Esophagus muscularis mucosa (tissue), 4 donors: ENCODE results near the gene LRP3. TPM values are rescaled to one million over a fixed set of nuclear protein-coding genes. Genes with fewer than 3 reads are reported as not detected.

Experiments
- DNase-seq: peaks from one replicate; pipeline ENCODE4 v3.0.0-alpha.2; 2017; ENCODE audit errors: extremely low spot score
- H3K27ac ChIP-seq, 4 donors: fragments of 200-600 bp; sonication (generic); replicated peaks in 1 of 4; 1 replicate in 3 of 4; 2 replicates in 1 of 4; pipeline ENCODE4 v1.5.1; 2016 to 2019; ENCODE audit warnings: mild to moderate bottlenecking in 1 of 4
- H3K27me3 ChIP-seq, 4 donors: fragments of 200-600 bp; sonication (generic); one replicate each; pipeline versions ENCODE4 v1.5.1 to v1.6.0; 2016 to 2019
- H3K36me3 ChIP-seq, 4 donors: fragments of 200-600 bp; sonication (generic); one replicate each; pipeline ENCODE4 v1.5.1; 2016 to 2019
- H3K4me1 ChIP-seq, 4 donors: fragments of 200-600 bp; sonication (generic); one replicate each; pipeline ENCODE4 v1.5.1; 2016 to 2019
- H3K4me3 ChIP-seq, 4 donors: fragments of 200-600 bp; sonication (generic); 1 replicate in 2 of 4; 2 replicates in 2 of 4; pipeline ENCODE4 v1.5.1; 2016 to 2019; ENCODE audit warnings: mild to moderate bottlenecking in 4 of 4, moderate library complexity in 1 of 4
- H3K9me3 ChIP-seq, 4 donors: fragments of 200-600 bp; sonication (generic); 1 replicate in 3 of 4; 2 replicates in 1 of 4; pipeline ENCODE4 v1.5.1; 2016 to 2019
- CTCF ChIP-seq, 3 experiments: fragments of 200-600 bp in 2 of 3; fragments of 450-650 bp in 1 of 3; sonication (generic) in 2 of 3; IDR thresholded peaks; one replicate each; pipeline ENCODE4 v1.5.1; 2017 to 2019; ENCODE audit warnings: antibody characterized with exemption in 3 of 3, mild to moderate bottlenecking in 2 of 3, moderate library complexity in 1 of 3
- EP300 ChIP-seq: sonication (generic); formaldehyde crosslinking; IDR thresholded peaks from one replicate; pipeline ENCODE4 v1.6.1; 2017; ENCODE audit warnings: antibody characterized with exemption
- POLR2A ChIP-seq: fragments of 450-650 bp; IDR thresholded peaks from one replicate; pipeline ENCODE4 v1.6.1; 2017; ENCODE audit warnings: antibody characterized with exemption, moderate library complexity, mild to moderate bottlenecking, low read depth
- POLR2AphosphoS5 ChIP-seq, 2 donors: sonication (generic); formaldehyde crosslinking; IDR thresholded peaks; one replicate each; pipeline ENCODE4 v1.6.1; 2017; ENCODE audit warnings: antibody characterized with exemption in 2 of 2
- WGBS: methylation state at CpG from one replicate; pipeline ENCODE4 v1.1.5; 2018; 5-methylcytosine and 5-hydroxymethylcytosine counted together
- intact Hi-C: fragments of 100-400 bp; cut with DNase I; formaldehyde crosslinking; loops from one replicate; pipeline ENCODE4 v1.15.1; 2023
- total RNA-seq, 4 donors: library from RNA; depleted of rRNA; stranded (reverse); fragments of >200 nt; gene quantifications; one replicate each; pipeline versions ENCODE4 v1.1.0 to v1.2.1, GENCODE V29; 2016

LRP3 gene
- total RNA-seq, 4 donors from 2014 or later, result 34.5 to 76.7 (median 62.6) TPM

GRCh38 chr19:33241530-33242101, 47.5 kb downstream of the LRP3 start:
- Histone ChIP-seq H3K4me1 (peaks cover 0 to 11% (median 8%) of the 10 kb centered on the region in 4 donors), H3K27me3 (peaks cover 0 to 33% (median 0%) of the 10 kb centered on the region in 4 donors), H3K4me3 (no peak overlapping the region), H3K36me3 (no peaks in the 10 kb centered on the region), H3K9me3 (peaks cover 0 to 13% (median 9%) of the 10 kb centered on the region in 4 donors), H3K27ac (no peak overlapping the region)
- DNase-seq, result no peak
- TF ChIP-seq CTCF (IDR thresholded peaks at IDR 0.05) (peak; percentile 54 to 73 (median 70)), POLR2A (no peak), EP300 (no peak)
- intact Hi-C loops, result loop anchor here (2.0 kb wide), 1 partner anchor 165 kb away; no protein-coding TSS in a partner anchor
- WGBS, result 26% methylated on average over 9 of the region's 22 CpGs

GRCh38 chr19:33242131-33242530, 48.0 kb downstream of the LRP3 start:
- 73% methylated on average over 3 of the region's 10 CpGs for WGBS
- Histone ChIP-seq H3K9me3 (peaks cover 0 to 13% (median 9%) of the 10 kb centered on the region in 4 donors), H3K27ac (no peak overlapping the region), H3K4me3 (no peak overlapping the region), H3K4me1 (peaks cover 0 to 11% (median 8%) of the 10 kb centered on the region in 4 donors), H3K27me3 (peaks cover 0 to 28% (median 0%) of the 10 kb centered on the region in 4 donors), H3K36me3 (no peaks in the 10 kb centered on the region)
- no peak for DNase-seq
- TF ChIP-seq CTCF (IDR thresholded peaks at IDR 0.05) (no peak), POLR2AphosphoS5 (IDR thresholded peaks at IDR 0.05) (no peak), POLR2A (no peak), EP300 (no peak)
- intact Hi-C loops, result no loop called here

GRCh38 chr19:33242911-33243310, 48.8 kb downstream of the LRP3 start:
- Histone ChIP-seq H3K4me1 (peaks cover 0 to 11% (median 8%) of the 10 kb centered on the region in 4 donors), H3K27me3 (peaks cover 0 to 28% (median 0%) of the 10 kb centered on the region in 4 donors), H3K36me3 (no peaks in the 10 kb centered on the region), H3K9me3 (peaks cover 0 to 13% (median 9%) of the 10 kb centered on the region in 4 donors), H3K4me3 (no peak overlapping the region), H3K27ac (no peak overlapping the region)
- WGBS, result 81% methylated on average over 6 of the region's 6 CpGs
- no peak for DNase-seq
- intact Hi-C loops, result no loop called here
- no peak for TF ChIP-seq CTCF (IDR thresholded peaks at IDR 0.05)
- no peak for TF ChIP-seq POLR2AphosphoS5 (IDR thresholded peaks at IDR 0.05)
- TF ChIP-seq EP300, result no peak
- no peak for TF ChIP-seq POLR2A

- Histone ChIP-seq H3K36me3 (no peaks in the 10 kb centered on the region), H3K9me3 (peaks cover 0 to 13% (median 9%) of the 10 kb centered on the region in 4 donors), H3K27ac (no peak overlapping the region), H3K4me3 (no peak overlapping the region), H3K27me3 (peaks cover 0 to 23% (median 0%) of the 10 kb centered on the region in 4 donors), H3K4me1 (peaks cover 0 to 10% (median 8%) of the 10 kb centered on the region in 4 donors)
- 79% methylated on average over 7 of the region's 7 CpGs for WGBS
- intact Hi-C loops, result no loop called here
- TF ChIP-seq CTCF (IDR thresholded peaks at IDR 0.05) (peak in 2 of 3 experiments; percentile 19 to 40), EP300 (no peak)
- no peak for DNase-seq
Observed at GRCh38 chr19:33245948-33246708, 52.0 kb downstream of the LRP3 start.
